Endothelial cell of umbilical vein (primary cell): Measurements from ENCODE around the gene CCR7. TPM values are rescaled to one million over a fixed set of nuclear protein-coding genes. Genes with fewer than 3 reads are reported as not detected.

ENCODE experiments used
- BruUV-seq: library from RNA; stranded (reverse); fragments of 400-500 nt; replicated peaks from 2 replicates; lab custom pipeline; 2021; lab: Mats Ljungman, UMichigan
- CTCF ChIA-PET: fragments of 300-600, 350-600 bp; sonication (Branson Sonifier 250); formaldehyde crosslinking; loops from one replicate; lab custom pipeline; 2021; ENCODE audit warnings: antibody characterized with exemption, inconsistent platforms; lab: Charles Lee
- POLR2A ChIA-PET: fragments of 300-600, 350-600 bp; sonication (Branson Sonifier 250); formaldehyde crosslinking; loops from one replicate; lab custom pipeline; 2021; ENCODE audit warnings: antibody characterized with exemption, inconsistent platforms; lab: Charles Lee
- DNase-seq: peaks from one replicate; pipeline ENCODE4 v3.0.0-alpha.2; 2011; ENCODE audit warnings: low read depth, low spot score
- FAIRE-seq: peaks from 2 replicates; lab custom pipeline; 2011; peaks lifted over from hg19 to GRCh38; lab: Jason Lieb, UNC
- H2AFZ ChIP-seq: 2 replicates; pipeline ENCODE4 v1.6.0; 2012; ENCODE audit warnings: low read depth, low read length, control low read depth, inconsistent platforms
- H3K27ac ChIP-seq: 2 replicates; pipeline ENCODE4 v1.5.1; 2011; ENCODE audit warnings: low read depth, mild to moderate bottlenecking, control low read depth, low read length, moderate library complexity; ENCODE audit not compliant: insufficient read depth
- H3K27me3 ChIP-seq, 2 experiments: 2 replicates each; pipeline versions ENCODE4 v1.6.0 to v1.6.1; 2011; ENCODE audit warnings: low read length in 2 of 2, mixed read lengths in 1 of 2; ENCODE audit not compliant: control insufficient read depth in 2 of 2, insufficient read depth in 2 of 2
- H3K36me3 ChIP-seq, 2 experiments: 2 replicates in 1 of 2; 3 replicates in 1 of 2; pipeline ENCODE4 v1.5.1; 2011; ENCODE audit warnings: low read length in 2 of 2, mild to moderate bottlenecking in 1 of 2, moderate library complexity in 1 of 2; ENCODE audit not compliant: control insufficient read depth in 2 of 2, insufficient read depth in 2 of 2; ENCODE audit errors: extremely low read depth in 1 of 2
- H3K4me1 ChIP-seq: 3 replicates; pipeline ENCODE4 v1.5.1; 2011; ENCODE audit warnings: mild to moderate bottlenecking, low read length; ENCODE audit not compliant: control insufficient read depth, insufficient read depth; ENCODE audit errors: extremely low read depth
- H3K4me2 ChIP-seq: 2 replicates; pipeline ENCODE4 v1.6.1; 2011; ENCODE audit warnings: low read length, control low read depth, mixed read lengths; ENCODE audit not compliant: insufficient read depth
- H3K4me3 ChIP-seq, 3 experiments: fragments of 200-600 bp in 1 of 3; sonication (generic), shearing (Covaris generic) in 1 of 3; replicated peaks in 1 of 3; 2 replicates each; pipeline ENCODE4 v1.5.1; 2011 to 2016; ENCODE audit warnings: control low read depth in 3 of 3, low read length in 3 of 3, mild to moderate bottlenecking in 2 of 3, inconsistent platforms in 1 of 3, low read depth in 1 of 3, moderate library complexity in 1 of 3; ENCODE audit not compliant: insufficient read depth in 1 of 3
- H3K79me2 ChIP-seq: 2 replicates; pipeline ENCODE4 v1.6.0; 2012; ENCODE audit warnings: low read length, inconsistent platforms; ENCODE audit not compliant: control insufficient read depth, insufficient read depth
- H3K9ac ChIP-seq: replicated peaks from 2 replicates; pipeline ENCODE3; 2011; ENCODE audit warnings: low read length, control low read depth; ENCODE audit not compliant: insufficient read depth; ENCODE audit errors: extremely low read depth
- H3K9me1 ChIP-seq: replicated peaks from 3 replicates; pipeline ENCODE4 v1.6.0; 2011; ENCODE audit warnings: mild to moderate bottlenecking, low read length; ENCODE audit not compliant: control insufficient read depth, insufficient read depth; ENCODE audit errors: extremely low read depth
- H3K9me3 ChIP-seq: replicated peaks from 2 replicates; pipeline ENCODE4 v1.5.1; 2012; ENCODE audit warnings: low read length, inconsistent platforms; ENCODE audit not compliant: control insufficient read depth, insufficient read depth
- H4K20me1 ChIP-seq: replicated peaks from 2 replicates; pipeline ENCODE3; 2011; ENCODE audit warnings: mild to moderate bottlenecking, low read length; ENCODE audit not compliant: control insufficient read depth, insufficient read depth; ENCODE audit errors: extremely low read depth
- CTCF ChIP-seq, 2 donors: IDR thresholded peaks; 1 replicate in 1 of 2; 2 replicates in 1 of 2; pipeline ENCODE4 v1.5.1; 2011; ENCODE audit warnings: low read length in 2 of 2, mild to moderate bottlenecking in 2 of 2, moderate library complexity in 2 of 2, control low read depth in 1 of 2, inconsistent platforms in 1 of 2, low read depth in 1 of 2; ENCODE audit not compliant: insufficient read depth in 1 of 2; ENCODE audit errors: extremely low read depth in 1 of 2
- EZH2 ChIP-seq: IDR thresholded peaks from 2 replicates; pipeline ENCODE4 v1.6.1; 2012; ENCODE audit warnings: borderline replicate concordance, low read depth, mild to moderate bottlenecking, moderate library complexity, low read length, inconsistent platforms; ENCODE audit not compliant: severe bottlenecking
- FOS ChIP-seq: IDR thresholded peaks from 2 replicates; pipeline ENCODE4 v1.6.1; 2011; ENCODE audit warnings: mild to moderate bottlenecking, low read length, moderate library complexity, borderline replicate concordance; ENCODE audit not compliant: insufficient read depth
- GATA2 ChIP-seq: IDR thresholded peaks from 2 replicates; pipeline ENCODE4 v1.7.0; 2011; ENCODE audit warnings: low read depth, mild to moderate bottlenecking, moderate library complexity, mixed read lengths, low read length; ENCODE audit not compliant: insufficient read length, insufficient read depth
- JUN ChIP-seq: IDR thresholded peaks from 2 replicates; pipeline ENCODE4 v1.6.1; 2011; ENCODE audit warnings: borderline replicate concordance, low read depth; ENCODE audit not compliant: insufficient read length, insufficient read depth
- MYC ChIP-seq: IDR thresholded peaks from one replicate; pipeline ENCODE4 v1.6.1; 2011; ENCODE audit warnings: mild to moderate bottlenecking, low read depth, low read length
- POLR2A ChIP-seq: IDR thresholded peaks from 2 replicates; pipeline ENCODE4 v1.6.1; 2012; ENCODE audit warnings: low read depth, mild to moderate bottlenecking, control low read depth, low read length
- POLR2AphosphoS5 ChIP-seq: IDR thresholded peaks from 2 replicates; pipeline ENCODE4 v1.6.1; 2012; ENCODE audit warnings: low read depth, mild to moderate bottlenecking, control low read depth, low read length, moderate library complexity; ENCODE audit not compliant: insufficient read depth
- dilution Hi-C: fragments of 300-500 bp; cut with MboI; formaldehyde crosslinking; loops from one replicate; pipeline ENCODE4 v1.15.0; 2019; ENCODE audit warnings: low sequenced_read_pairs; ENCODE audit not compliant: extremely low pct_ligation_motif_present
- intact Hi-C: fragments of 100-400 bp; cut with micrococcal nuclease; formaldehyde crosslinking; loops from one replicate; pipeline ENCODE4 v1.10.0; 2022
- polyA plus RNA-seq, 4 experiments: library from polyadenylated mRNA; depleted of rRNA in 3 of 4; stranded (reverse) in 3 of 4; unstranded in 1 of 4; fragments of >200 nt; gene quantifications; 2 replicates each; pipeline versions ENCODE4 v1.2.1 to v1.2.3, GENCODE V29; 2011 to 2012; ENCODE audit warnings: missing spikeins in 1 of 4
- total RNA-seq: library from RNA; stranded (reverse); gene quantifications from 2 replicates; pipeline ENCODE4 v1.2.3, GENCODE V29; 2021
- TF ChIP-seq, protein P1 (sequence below): IDR thresholded peaks from 2 replicates; pipeline ENCODE4 v1.6.1; 2011; ENCODE audit not compliant: insufficient read depth, insufficient read length

Gene CCR7
- total and polyA plus RNA-seq, 2 donors (not counting 3 experiments of a cell fraction or from before 2014, with no cell fraction given) = 0.18 TPM; not detected in 1

DNA sequence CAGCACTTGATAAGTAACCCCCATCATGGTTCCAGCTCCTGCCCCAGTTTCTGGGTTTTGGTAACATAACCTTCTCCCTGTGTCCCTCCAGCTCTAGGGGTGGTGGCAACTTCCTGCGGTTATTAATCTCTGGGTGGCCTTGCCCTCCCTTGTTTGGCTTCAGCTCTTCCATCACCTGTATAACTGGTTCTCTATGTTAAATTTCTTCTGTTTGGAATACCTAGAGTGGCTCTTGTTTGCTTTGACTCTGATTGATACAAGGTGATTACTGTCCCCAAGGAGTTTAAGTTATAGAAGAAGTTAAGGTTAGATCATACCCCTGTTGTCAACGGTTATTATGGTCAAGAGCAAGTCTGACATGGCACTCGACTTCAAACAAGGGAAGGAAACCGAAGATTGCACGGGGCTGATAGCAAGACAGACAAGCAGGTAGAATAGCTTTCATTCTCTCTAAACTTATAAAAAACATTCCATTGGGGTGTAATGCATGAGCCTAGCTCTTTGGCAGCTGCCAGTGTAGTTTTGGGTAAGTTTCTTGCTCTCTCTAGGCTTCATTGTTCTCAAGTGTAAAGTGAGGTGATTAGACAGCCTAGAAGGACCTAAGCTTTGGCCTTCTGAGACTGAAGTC is 11.0 kb upstream of the CCR7 start:
- intact Hi-C loops (no loop called here), dilution Hi-C loops (no loop called here)
- TF ChIP-seq GATA2 (no peak), POLR2AphosphoS5 (no peak), JUN (no peak), POLR2A (no peak), FOS (no peak), MYC (no peak), CTCF (IDR thresholded peaks at IDR 0.05; ENCODE audit: extremely low read depth in 1 of 2, insufficient read depth in 1 of 2, low read depth in 1 of 2, low read length in 2 of 2) (no peak), EZH2 (no peak)
- TF ChIP-seq, protein P1, sequence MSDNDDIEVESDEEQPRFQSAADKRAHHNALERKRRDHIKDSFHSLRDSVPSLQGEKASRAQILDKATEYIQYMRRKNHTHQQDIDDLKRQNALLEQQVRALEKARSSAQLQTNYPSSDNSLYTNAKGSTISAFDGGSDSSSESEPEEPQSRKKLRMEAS = no peak
- POLR2A ChIA-PET = no interaction called here
- H2AFZ ChIP-seq = no peak overlapping the region
- H3K36me3 ChIP-seq = no peaks in the 10 kb centered on the region
- H3K4me1 ChIP-seq = no peaks in the 10 kb centered on the region
- BruUV-seq = no TSS peak
- peaks cover 12 to 19% of the 10 kb centered on the region in 2 experiments for H3K27me3 ChIP-seq
- no peak for FAIRE-seq
- no peak overlapping the region for H3K4me3 ChIP-seq
- no peaks in the 10 kb centered on the region for H3K79me2 ChIP-seq
- no peak overlapping the region for H3K4me2 ChIP-seq
- no peaks in the 10 kb centered on the region for H3K9me1 ChIP-seq
- no peak overlapping the region for H3K27ac ChIP-seq
- no peaks in the 10 kb centered on the region for H4K20me1 ChIP-seq
- CTCF ChIA-PET = interaction anchor here (1.0 to 1.6 kb wide), 2 partner anchors 16 to 44 kb away, joined by 4 read pairs; no protein-coding TSS in a partner anchor
- H3K9me3 ChIP-seq = no peaks in the 10 kb centered on the region
- H3K9ac ChIP-seq = no peak overlapping the region
- DNase-seq = no peak
